ENCODE data around the gene RNFT2.

Gene RNFT2

DNA sequence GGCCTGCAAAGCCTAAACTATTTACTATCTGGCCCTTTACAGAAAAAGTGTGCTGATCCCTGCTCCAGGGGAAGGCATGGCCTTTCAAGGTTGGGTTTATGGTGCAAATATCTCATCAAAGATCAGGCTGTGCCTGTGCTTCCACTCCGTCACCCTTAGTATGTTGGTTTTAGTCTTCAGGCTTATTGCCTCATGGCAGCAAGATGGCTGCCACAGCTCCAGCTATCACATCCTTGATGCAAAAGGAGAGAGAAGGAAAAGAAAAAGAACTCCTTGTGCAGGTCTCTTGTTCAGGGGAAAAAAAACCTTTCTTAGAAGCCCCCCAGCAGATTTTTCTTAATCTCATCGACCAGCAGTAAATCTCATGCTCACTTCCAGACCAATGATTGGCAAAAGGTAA is 152.2 kb downstream of the RNFT2 start (continued):
- TF ChIP-seq TSHZ1 (tag by site-specific recombination; IDR thresholded peaks at IDR 0.05; ENCODE audit: borderline replicate concordance) (no peak), ZNF664 (tag by site-specific recombination; IDR thresholded peaks at IDR 0.05) (no peak), ZBTB8A (tag by site-specific recombination; IDR thresholded peaks at IDR 0.05) (no peak), ZNF501 (tag by site-specific recombination; IDR thresholded peaks at IDR 0.05) (no peak), ZNF792 (tag by site-specific recombination; IDR thresholded peaks at IDR 0.05) (no peak), ZNF610 (tag by site-specific recombination; IDR thresholded peaks at IDR 0.05; ENCODE audit: borderline replicate concordance) (no peak), ZNF157 (tag by site-specific recombination; IDR thresholded peaks at IDR 0.05) (no peak), ZSCAN30 (tag by site-specific recombination; IDR thresholded peaks at IDR 0.05) (no peak), ZNF202 (tag by site-specific recombination; IDR thresholded peaks at IDR 0.05; ENCODE audit: borderline replicate concordance) (peak; percentile 60; the same call in 1 of the 2 replicates), ZIC2 (tag by site-specific recombination; IDR thresholded peaks at IDR 0.05) (no peak), ZFHX2 (tag by site-specific recombination; conservative IDR thresholded peaks at IDR 0.05) (no peak), ZNF660 (tag by site-specific recombination; IDR thresholded peaks at IDR 0.05) (0 out of 2 replicates have a peak, but pooled peaks have one; percentile 50), ZEB2 (tag by site-specific recombination; IDR thresholded peaks at IDR 0.05) (no peak), ZNF23 (tag by site-specific recombination; IDR thresholded peaks at IDR 0.05; ENCODE audit: borderline replicate concordance) (no peak), ZNF621 (tag by site-specific recombination; IDR thresholded peaks at IDR 0.05) (no peak)
- TF ChIP-seq, protein P1, sequence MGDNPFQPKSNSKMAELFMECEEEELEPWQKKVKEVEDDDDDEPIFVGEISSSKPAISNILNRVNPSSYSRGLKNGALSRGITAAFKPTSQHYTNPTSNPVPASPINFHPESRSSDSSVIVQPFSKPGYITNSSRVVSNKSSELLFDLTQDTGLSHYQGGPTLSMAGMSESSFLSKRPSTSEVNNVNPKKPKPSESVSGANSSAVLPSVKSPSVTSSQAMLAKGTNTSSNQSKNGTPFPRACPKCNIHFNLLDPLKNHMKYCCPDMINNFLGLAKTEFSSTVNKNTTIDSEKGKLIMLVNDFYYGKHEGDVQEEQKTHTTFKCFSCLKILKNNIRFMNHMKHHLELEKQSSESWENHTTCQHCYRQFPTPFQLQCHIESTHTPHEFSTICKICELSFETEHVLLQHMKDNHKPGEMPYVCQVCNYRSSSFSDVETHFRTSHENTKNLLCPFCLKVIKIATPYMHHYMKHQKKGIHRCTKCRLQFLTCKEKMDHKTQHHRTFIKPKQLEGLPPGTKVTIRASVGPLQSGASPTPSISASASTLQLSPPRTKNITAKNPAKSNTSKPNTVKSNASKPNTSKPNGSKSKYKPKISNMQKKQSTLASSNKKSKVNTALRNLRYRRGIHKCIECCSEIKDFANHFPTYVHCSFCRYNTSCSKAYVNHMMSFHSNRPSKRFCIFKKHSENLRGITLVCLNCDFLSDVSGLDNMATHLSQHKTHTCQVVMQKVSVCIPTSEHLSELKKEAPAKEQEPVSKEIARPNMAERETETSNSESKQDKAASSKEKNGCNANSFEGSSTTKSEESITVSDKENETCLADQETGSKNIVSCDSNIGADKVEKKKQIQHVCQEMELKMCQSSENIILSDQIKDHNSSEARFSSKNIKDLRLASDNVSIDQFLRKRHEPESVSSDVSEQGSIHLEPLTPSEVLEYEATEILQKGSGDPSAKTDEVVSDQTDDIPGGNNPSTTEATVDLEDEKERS (tag by site-specific recombination; IDR thresholded peaks at IDR 0.05), result peak; percentile 97
- TF ChIP-seq, protein P2, sequence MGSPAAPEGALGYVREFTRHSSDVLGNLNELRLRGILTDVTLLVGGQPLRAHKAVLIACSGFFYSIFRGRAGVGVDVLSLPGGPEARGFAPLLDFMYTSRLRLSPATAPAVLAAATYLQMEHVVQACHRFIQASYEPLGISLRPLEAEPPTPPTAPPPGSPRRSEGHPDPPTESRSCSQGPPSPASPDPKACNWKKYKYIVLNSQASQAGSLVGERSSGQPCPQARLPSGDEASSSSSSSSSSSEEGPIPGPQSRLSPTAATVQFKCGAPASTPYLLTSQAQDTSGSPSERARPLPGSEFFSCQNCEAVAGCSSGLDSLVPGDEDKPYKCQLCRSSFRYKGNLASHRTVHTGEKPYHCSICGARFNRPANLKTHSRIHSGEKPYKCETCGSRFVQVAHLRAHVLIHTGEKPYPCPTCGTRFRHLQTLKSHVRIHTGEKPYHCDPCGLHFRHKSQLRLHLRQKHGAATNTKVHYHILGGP (tag by site-specific recombination; IDR thresholded peaks at IDR 0.05), result no peak
- TF ChIP-seq, protein P3, sequence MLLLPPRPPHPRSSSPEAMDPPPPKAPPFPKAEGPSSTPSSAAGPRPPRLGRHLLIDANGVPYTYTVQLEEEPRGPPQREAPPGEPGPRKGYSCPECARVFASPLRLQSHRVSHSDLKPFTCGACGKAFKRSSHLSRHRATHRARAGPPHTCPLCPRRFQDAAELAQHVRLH (tag by site-specific recombination; IDR thresholded peaks at IDR 0.05), result peak; percentile 76; the same call in 1 of the 2 replicates
- TF ChIP-seq, protein P4, sequence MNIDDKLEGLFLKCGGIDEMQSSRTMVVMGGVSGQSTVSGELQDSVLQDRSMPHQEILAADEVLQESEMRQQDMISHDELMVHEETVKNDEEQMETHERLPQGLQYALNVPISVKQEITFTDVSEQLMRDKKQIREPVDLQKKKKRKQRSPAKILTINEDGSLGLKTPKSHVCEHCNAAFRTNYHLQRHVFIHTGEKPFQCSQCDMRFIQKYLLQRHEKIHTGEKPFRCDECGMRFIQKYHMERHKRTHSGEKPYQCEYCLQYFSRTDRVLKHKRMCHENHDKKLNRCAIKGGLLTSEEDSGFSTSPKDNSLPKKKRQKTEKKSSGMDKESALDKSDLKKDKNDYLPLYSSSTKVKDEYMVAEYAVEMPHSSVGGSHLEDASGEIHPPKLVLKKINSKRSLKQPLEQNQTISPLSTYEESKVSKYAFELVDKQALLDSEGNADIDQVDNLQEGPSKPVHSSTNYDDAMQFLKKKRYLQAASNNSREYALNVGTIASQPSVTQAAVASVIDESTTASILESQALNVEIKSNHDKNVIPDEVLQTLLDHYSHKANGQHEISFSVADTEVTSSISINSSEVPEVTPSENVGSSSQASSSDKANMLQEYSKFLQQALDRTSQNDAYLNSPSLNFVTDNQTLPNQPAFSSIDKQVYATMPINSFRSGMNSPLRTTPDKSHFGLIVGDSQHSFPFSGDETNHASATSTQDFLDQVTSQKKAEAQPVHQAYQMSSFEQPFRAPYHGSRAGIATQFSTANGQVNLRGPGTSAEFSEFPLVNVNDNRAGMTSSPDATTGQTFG (tag by site-specific recombination; IDR thresholded peaks at IDR 0.05; ENCODE audit: borderline replicate concordance), result no peak
- TF ChIP-seq, protein P5, sequence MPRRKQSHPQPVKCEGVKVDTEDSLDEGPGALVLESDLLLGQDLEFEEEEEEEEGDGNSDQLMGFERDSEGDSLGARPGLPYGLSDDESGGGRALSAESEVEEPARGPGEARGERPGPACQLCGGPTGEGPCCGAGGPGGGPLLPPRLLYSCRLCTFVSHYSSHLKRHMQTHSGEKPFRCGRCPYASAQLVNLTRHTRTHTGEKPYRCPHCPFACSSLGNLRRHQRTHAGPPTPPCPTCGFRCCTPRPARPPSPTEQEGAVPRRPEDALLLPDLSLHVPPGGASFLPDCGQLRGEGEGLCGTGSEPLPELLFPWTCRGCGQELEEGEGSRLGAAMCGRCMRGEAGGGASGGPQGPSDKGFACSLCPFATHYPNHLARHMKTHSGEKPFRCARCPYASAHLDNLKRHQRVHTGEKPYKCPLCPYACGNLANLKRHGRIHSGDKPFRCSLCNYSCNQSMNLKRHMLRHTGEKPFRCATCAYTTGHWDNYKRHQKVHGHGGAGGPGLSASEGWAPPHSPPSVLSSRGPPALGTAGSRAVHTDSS (tag by site-specific recombination; IDR thresholded peaks at IDR 0.05), result no peak
- TF ChIP-seq, protein P6, sequence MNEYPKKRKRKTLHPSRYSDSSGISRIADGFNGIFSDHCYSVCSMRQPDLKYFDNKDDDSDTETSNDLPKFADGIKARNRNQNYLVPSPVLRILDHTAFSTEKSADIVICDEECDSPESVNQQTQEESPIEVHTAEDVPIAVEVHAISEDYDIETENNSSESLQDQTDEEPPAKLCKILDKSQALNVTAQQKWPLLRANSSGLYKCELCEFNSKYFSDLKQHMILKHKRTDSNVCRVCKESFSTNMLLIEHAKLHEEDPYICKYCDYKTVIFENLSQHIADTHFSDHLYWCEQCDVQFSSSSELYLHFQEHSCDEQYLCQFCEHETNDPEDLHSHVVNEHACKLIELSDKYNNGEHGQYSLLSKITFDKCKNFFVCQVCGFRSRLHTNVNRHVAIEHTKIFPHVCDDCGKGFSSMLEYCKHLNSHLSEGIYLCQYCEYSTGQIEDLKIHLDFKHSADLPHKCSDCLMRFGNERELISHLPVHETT (tag by site-specific recombination; IDR thresholded peaks at IDR 0.05), result no peak
- TF ChIP-seq, protein P7, sequence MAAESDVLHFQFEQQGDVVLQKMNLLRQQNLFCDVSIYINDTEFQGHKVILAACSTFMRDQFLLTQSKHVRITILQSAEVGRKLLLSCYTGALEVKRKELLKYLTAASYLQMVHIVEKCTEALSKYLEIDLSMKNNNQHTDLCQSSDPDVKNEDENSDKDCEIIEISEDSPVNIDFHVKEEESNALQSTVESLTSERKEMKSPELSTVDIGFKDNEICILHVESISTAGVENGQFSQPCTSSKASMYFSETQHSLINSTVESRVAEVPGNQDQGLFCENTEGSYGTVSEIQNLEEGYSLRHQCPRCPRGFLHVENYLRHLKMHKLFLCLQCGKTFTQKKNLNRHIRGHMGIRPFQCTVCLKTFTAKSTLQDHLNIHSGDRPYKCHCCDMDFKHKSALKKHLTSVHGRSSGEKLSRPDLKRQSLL (tag by site-specific recombination; IDR thresholded peaks at IDR 0.05), result no peak
